HG02798 (cell line): ENCODE results near the gene MYO1D.

Experiments
- ATAC-seq: cut with Tn5 transposase; IDR thresholded peaks from one replicate; pipeline ENCODE4 v1.9.1; 2021; ENCODE audit warnings: mild to moderate bottlenecking; ENCODE audit not compliant: unreplicated experiment, poor library complexity

The MYO1D gene

GRCh38 chr17:32697728-32698625 lies 178.9 kb downstream of the MYO1D start:
- ATAC-seq = no peak

DNA sequence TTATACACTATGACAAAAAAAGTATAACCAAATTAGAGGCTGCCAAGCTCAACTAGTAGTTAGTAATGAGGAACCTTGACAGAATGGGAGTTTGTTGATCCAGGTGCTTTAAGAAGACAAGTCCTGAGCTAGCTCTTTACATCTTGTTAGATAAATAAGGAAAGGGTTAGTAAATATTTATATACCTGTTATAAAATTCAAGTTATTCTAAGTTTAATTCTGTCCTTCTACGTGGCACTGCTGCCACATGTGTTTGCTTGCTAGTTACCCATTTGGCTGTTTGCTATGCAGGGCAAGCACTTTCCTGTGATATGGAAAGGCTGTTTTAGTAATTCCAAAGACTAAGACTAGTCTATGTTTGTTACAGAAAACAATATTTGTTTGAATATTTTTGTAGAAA lies 180.5 kb downstream of the MYO1D start:
- ATAC-seq = no peak

- ATAC-seq = no peak
These were observed 181.1 kb downstream of the MYO1D start for GRCh38 chr17:32695864-32696263.

DNA sequence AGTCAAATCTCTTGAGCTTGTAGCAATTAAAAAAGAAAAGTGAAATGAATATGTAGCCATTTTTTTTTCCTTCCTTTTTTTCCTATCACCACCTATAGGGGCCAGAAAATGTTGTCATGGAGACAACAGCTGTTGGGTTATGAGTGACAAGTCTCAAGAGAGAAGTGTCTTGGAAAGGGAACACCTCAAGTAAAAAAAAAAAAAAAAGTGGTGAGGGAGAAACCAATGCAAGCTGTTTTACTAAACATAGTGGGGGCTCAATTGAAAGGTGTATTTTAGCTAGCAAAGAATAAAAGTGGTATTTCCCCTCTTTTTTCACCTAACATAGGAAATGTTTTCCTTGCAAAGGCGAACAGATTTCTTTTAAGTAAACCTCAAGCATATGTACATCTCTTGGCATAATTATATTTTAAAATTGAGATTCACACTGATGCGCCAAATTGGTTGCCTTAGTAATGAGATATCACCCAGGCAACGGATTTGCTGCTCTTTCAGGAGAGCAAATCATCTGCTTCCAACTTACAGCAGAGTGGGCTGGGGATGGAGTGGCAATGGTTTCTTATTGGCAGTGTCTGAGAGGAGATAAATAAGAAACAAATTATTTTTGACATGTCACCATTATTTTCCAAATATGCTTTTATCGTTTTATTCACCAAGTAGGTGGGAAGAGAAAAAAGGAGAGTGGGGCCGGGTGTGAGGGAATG lies 183.6 kb downstream of the MYO1D start:
- no peak for ATAC-seq

- ATAC-seq = no peak
These were observed 184.7 kb downstream of the MYO1D start for GRCh38 chr17:32692179-32692578.

DNA sequence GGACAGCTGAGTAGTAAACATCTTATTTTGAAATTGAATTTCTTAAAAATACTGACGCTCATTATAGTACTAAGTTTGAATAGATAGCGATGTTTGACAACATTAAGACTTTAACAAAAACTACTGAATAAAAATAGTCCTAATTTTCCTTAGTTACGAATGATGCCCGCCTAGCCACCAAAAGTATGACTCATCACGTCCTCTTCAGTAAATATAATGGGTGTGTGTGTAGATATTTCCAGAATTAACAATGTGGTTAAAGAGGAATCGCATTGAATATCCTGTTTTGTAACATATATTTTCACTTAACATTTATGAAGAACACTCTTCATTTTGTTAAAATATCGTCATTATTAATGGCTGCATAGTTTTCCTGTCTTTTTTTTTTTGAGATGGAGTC lies 187.6 kb downstream of the MYO1D start:
- ATAC-seq = no peak

DNA sequence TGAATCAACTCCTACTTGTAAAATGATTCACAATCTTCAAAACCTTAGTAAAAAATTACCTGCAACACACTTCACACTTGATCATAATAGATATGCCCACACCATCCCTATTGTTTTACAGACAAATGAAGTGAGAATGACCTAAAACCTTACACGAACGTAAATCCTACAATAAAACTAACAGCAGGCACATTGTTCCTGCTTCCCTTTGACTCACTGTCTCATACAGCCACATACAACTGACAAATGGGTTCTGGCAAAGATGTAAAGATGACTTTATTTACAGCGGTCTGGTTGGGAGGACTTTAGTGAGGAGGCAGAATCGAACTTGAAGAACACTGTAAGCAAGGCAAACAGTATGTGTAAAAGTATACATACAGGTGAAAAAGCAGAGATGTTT lies 188.7 kb downstream of the MYO1D start:
- ATAC-seq = no peak

GRCh38 chr17:32684087-32684958 lies 192.6 kb downstream of the MYO1D start:
- ATAC-seq = no peak

- ATAC-seq = no peak
These were observed 203.0 kb downstream of the MYO1D start for GRCh38 chr17:32673964-32674363.

DNA sequence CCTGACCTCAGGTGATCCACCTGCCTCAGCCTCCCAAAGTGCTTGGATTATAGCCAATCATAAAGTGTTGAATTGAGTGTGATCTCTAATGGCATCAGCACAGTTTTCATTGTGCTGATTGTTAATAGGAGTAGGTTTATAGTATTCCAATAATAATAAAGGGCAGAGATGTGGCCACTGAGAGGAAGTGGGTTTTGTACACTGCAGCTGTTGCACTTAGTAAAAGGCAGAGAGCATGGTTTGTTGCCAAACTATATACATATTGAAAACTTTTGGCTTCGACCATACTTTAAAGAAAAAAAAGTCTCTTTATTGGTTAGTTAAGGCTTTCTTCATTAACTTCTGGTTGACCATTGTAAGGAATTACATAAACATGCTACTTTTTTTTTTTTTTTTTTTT lies 204.2 kb downstream of the MYO1D start:
- ATAC-seq = no peak

DNA sequence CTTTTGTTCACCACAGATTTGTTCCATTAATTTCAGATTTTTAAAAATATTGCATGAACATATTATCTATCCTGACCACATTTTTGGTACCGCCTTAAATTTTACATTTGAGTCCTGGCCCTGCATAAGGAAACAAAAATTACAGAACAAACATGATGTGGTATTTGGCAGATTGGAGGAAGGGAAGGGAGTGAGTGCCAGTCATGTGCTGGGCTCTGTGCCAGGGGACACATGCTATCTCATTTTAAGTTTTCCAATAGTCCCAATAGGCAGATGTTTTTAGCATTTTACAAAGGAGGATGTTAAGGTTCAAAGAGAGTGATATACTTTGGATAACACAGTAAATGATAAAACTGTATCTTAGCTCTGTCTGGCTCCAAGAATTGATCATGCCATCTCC lies 205.0 kb downstream of the MYO1D start:
- ATAC-seq = no peak

GRCh38 chr17:32664936-32665583 lies 211.9 kb downstream of the MYO1D start:
- ATAC-seq = no peak

DNA sequence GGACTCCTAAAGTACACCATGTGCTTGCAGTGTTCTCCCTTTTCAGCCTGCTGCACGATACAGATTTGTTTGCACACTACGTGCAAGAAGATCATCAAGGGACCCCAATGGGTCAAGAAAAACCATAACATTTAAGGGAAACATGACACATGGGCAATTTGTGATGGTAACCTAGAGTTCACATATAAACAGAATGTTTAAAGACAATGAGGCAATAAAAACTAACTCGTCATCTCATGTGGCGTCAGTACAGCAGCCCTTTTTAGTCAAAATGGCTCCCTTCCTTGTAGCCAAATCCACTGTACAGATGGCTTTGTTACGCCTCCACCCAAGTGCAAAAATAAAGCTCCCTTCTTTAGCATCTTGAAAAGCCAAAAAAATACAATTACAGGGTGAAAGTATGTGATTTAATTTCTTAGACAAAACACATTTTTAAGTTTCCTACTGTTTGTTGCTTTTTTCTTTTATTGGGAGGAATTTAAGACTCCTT lies 216.4 kb downstream of the MYO1D start:
- no peak for ATAC-seq

DNA sequence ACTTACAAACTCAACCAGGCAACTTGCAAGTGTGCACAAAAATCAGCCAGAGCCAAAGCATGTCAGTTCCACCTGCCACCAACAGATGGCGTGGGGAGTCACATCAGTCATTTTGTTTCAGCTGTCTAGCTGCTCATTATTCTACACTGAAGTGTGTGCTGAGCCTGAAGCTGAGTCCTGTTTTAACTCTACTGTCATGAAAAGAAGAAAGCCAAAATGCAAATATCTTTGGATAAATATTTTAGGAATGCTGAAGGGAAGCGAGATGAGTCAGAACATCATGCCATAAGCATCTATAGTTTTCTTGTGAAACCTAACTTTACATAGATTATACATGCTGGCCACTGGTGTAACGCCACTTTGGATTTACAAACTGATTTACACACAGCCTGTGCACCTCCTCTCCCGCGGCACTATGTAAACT lies 217.5 kb downstream of the MYO1D start:
- no peak for ATAC-seq

DNA sequence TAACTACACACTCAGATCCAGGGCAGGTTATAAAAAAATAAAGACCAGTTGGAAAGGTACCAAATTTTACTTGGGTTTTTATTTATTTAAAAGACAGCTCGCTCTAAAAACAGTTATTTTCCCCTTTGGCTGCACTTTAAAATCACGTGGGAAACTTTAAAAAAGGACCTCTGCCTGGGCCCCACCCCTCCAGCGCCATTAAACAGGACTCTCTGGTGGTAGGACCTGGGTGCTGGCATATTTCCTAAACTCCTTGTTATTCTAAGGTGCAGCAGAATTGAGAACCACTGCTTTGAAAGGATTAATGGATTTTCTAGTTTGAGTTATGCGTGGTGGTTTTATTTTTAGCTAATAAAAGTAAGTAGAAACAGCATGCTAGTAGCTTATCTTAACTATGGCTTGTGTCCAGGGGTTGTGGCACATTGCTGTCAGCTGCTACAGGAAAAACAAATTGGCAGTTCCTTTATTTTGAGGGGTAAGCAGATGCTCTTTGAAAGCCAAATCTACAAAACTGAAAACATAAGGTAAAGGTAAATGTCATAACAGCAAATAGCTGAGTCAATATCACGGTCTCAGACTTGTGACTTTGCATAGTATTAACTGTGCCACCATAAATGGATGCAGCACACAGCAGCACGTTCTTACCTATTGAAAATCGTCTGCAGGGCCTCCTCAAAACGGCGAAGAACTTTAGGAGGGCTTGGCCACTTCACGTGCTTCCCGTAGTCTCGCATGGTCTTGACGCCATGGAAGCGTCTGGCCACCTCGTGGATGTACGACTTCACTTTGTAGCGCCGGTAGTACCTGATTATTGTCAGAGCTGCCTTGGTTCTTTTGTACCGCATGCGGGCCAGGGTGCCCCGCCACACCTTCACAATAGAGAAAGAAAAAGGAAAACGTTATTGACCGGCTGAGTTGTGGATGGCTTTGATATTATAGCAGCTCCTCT lies 218.2 kb downstream of the MYO1D start:
- no peak for ATAC-seq

GRCh38 chr17:32656886-32657285 lies 220.0 kb downstream of the MYO1D start:
- ATAC-seq = no peak

- no peak for ATAC-seq
These were observed 222.6 kb downstream of the MYO1D start for GRCh38 chr17:32654324-32654723.

- no peak for ATAC-seq
These were observed 225.8 kb downstream of the MYO1D start for GRCh38 chr17:32651084-32651483.

DNA sequence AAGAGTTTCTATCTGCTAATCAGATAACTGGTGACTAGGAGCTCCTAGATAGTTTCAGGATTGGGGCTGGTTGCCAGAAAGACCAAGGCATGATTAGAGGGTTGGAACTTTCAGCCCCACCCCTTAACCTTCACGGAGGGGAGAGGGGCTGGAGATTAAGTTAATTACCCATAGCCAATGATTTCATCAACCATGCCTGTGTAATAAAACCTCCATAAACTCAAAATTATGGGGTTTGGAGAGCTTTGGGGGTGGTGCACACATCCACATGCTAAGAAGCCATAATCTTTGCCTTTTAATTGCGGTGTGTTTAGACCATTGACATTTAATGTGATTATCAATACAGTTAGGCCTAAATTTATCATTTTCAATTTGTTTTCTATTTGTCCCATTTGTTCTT lies 228.5 kb downstream of the MYO1D start:
- no peak for ATAC-seq
